ENCODE results near the gene NAA40.
"Not testable (repeated sequence)": the region's sequence is repeated elsewhere in the genome, so short reads cannot be mapped to it uniquely, and the experiment has no call there.

NAA40 gene

GRCh38 chr11:63939397-63939891 is 642 bp downstream of the NAA40 start:
- no peak for DNase-seq (ENCODE audit: low read depth in 2 of 2)

- DNase-seq (ENCODE audit: low read depth in 2 of 2) = no peak
Observed at GRCh38 chr11:63940786-63941185, 2.0 kb downstream of the NAA40 start.

- no peak for DNase-seq (ENCODE audit: low read depth in 2 of 2)
Observed at GRCh38 chr11:63941901-63942300, 3.1 kb downstream of the NAA40 start.

GRCh38 chr11:63942803-63943202 is 4.0 kb downstream of the NAA40 start:
- DNase-seq (ENCODE audit: low read depth in 2 of 2) = no peak

- no peak for DNase-seq (ENCODE audit: low read depth in 2 of 2)
Observed at GRCh38 chr11:63944987-63945386, 6.2 kb downstream of the NAA40 start.

GRCh38 chr11:63945477-63946163 is 6.8 kb downstream of the NAA40 start:
- peak; percentile 20 to 28 for DNase-seq (ENCODE audit: low read depth in 2 of 2)

- no peak for DNase-seq (ENCODE audit: low read depth in 2 of 2)
Observed at GRCh38 chr11:63951779-63952536, 13.2 kb downstream of the NAA40 start.

GRCh38 chr11:63952570-63952969 is 13.8 kb downstream of the NAA40 start:
- no peak for DNase-seq (ENCODE audit: low read depth in 2 of 2)

- DNase-seq (ENCODE audit: low read depth in 2 of 2) = no peak
Observed at GRCh38 chr11:63958008-63958407, 19.2 kb downstream of the NAA40 start.

GRCh38 chr11:63961608-63962412 is 23.0 kb downstream of the NAA40 start:
- no peak for DNase-seq (ENCODE audit: low read depth in 2 of 2)

- not testable (repeated sequence) for DNase-seq (ENCODE audit: low read depth in 2 of 2)
Observed at GRCh38 chr11:63963895-63964294, 25.1 kb downstream of the NAA40 start.

GRCh38 chr11:63966444-63966843 is 27.6 kb downstream of the NAA40 start:
- DNase-seq (ENCODE audit: low read depth in 2 of 2) = no peak

- DNase-seq (ENCODE audit: low read depth in 2 of 2) = no peak
Observed at GRCh38 chr11:63969461-63969860, 30.7 kb downstream of the NAA40 start.

- DNase-seq (ENCODE audit: low read depth in 2 of 2) = no peak
Observed at GRCh38 chr11:63970902-63971301, 32.1 kb downstream of the NAA40 start.

GRCh38 chr11:63973912-63974258 is 35.1 kb downstream of the NAA40 start:
- not testable (repeated sequence) for DNase-seq (ENCODE audit: low read depth in 2 of 2)

GRCh38 chr11:63974259-63975143 is 35.7 kb downstream of the NAA40 start, which contains the start of gene COX8A:
Gene COX8A, plus strand, starts transcription at chr11:63974620. Its CDS starts 61 bp downstream, at chr11:63974681.
- DNase-seq (ENCODE audit: low read depth in 2 of 2) = peak; percentile 100

- no peak for DNase-seq (ENCODE audit: low read depth in 2 of 2)
Observed at GRCh38 chr11:63978551-63979239, 39.9 kb downstream of the NAA40 start.

- no peak for DNase-seq (ENCODE audit: low read depth in 2 of 2)
Observed at GRCh38 chr11:63979426-63979825, 40.6 kb downstream of the NAA40 start.

GRCh38 chr11:63985812-63986155 is 47.0 kb downstream of the NAA40 start:
- no peak for DNase-seq (ENCODE audit: low read depth in 2 of 2)

- DNase-seq (ENCODE audit: low read depth in 2 of 2) = peak; percentile 47 to 61
Observed at GRCh38 chr11:63986156-63986931, 47.5 kb downstream of the NAA40 start, which contains the start of gene OTUB1. Gene OTUB1, plus strand, starts transcription at chr11:63986438. Its CDS starts 19 bp downstream, at chr11:63986457.
